SK-N-SH (cell line): Measurements from ENCODE around the gene IKZF2. TPM values are rescaled to one million over a fixed set of nuclear protein-coding genes. Genes with fewer than 3 reads are reported as not detected.

ENCODE experiments used
- CTCF ChIA-PET: fragments of 300-600, 350-600 bp; formaldehyde crosslinking; extraction: SDS; loops from one replicate; lab custom pipeline; 2021; lab: Yijun Ruan, JAX
- POLR2A ChIA-PET: fragments of 350-600 bp; sonication (Branson Sonifier 250); formaldehyde crosslinking; extraction: SDS; loops from one replicate; lab custom pipeline; 2020; ENCODE audit warnings: antibody characterized with exemption, inconsistent platforms; lab: Yijun Ruan, JAX
- DNase-seq: peaks from one replicate; pipeline ENCODE4 v3.0.0; 2012
- H2AFZ ChIP-seq: fragments of 200-600 bp; sonication (generic); 2 replicates; pipeline ENCODE4 v1.8.1; 2016; ENCODE audit warnings: antibody characterized with exemption, mild to moderate bottlenecking, low read depth
- H3F3A ChIP-seq: fragments of 200-600 bp; sonication (generic); replicated peaks from 2 replicates; pipeline ENCODE3; 2016; ENCODE audit warnings: antibody characterized with exemption, mild to moderate bottlenecking; ENCODE audit not compliant: insufficient read depth
- H3K27ac ChIP-seq, 2 experiments: fragments of 200-500 bp in 1 of 2; fragments of 200-600 bp in 1 of 2; sonication (Bioruptor generic) in 1 of 2; sonication (generic), shearing (Covaris generic) in 1 of 2; 2 replicates each; pipeline versions ENCODE4 v1.5.1 to v1.6.1; 2014 to 2016; ENCODE audit warnings: low read depth in 2 of 2, inconsistent platforms in 1 of 2, low read length in 1 of 2, mild to moderate bottlenecking in 1 of 2, mixed read lengths in 1 of 2
- H3K27me3 ChIP-seq: fragments of 200-600 bp; sonication (generic), shearing (Covaris generic); 2 replicates; pipeline ENCODE4 v1.6.1; 2016; ENCODE audit warnings: mixed run types; ENCODE audit not compliant: insufficient read depth
- H3K36me3 ChIP-seq, 2 experiments: fragments of 200-500 bp in 1 of 2; fragments of 200-600 bp in 1 of 2; sonication (Bioruptor generic) in 1 of 2; sonication (generic) in 1 of 2; replicated peaks in 1 of 2; 2 replicates each; pipeline versions ENCODE3 to v1.5.1; 2014 to 2016; ENCODE audit warnings: low read length in 1 of 2, mild to moderate bottlenecking in 1 of 2; ENCODE audit not compliant: insufficient read depth in 2 of 2, control insufficient read depth in 1 of 2
- H3K4me1 ChIP-seq, 2 experiments: fragments of 200-500 bp in 1 of 2; fragments of 200-600 bp in 1 of 2; sonication (Bioruptor generic) in 1 of 2; sonication (generic), shearing (Covaris generic) in 1 of 2; 2 replicates each; pipeline versions ENCODE4 v1.5.1 to v1.6.1; 2014 to 2016; ENCODE audit warnings: low read depth in 1 of 2, low read length in 1 of 2, mixed run types in 1 of 2; ENCODE audit not compliant: insufficient read depth in 2 of 2, control insufficient read depth in 1 of 2
- H3K4me2 ChIP-seq: fragments of 200-600 bp; sonication (generic), shearing (Covaris generic); 2 replicates; pipeline ENCODE4 v1.6.1; 2017; ENCODE audit warnings: mixed run types
- H3K4me3 ChIP-seq, 2 experiments: fragments of 200-500 bp in 1 of 2; fragments of 200-600 bp in 1 of 2; sonication (Bioruptor generic) in 1 of 2; sonication (generic), shearing (Covaris generic) in 1 of 2; 2 replicates each; pipeline versions ENCODE4 v1.5.1 to v1.8.1; 2014 to 2016; ENCODE audit warnings: low read depth in 2 of 2, inconsistent platforms in 1 of 2, low read length in 1 of 2, mild to moderate bottlenecking in 1 of 2, mixed read lengths in 1 of 2, moderate library complexity in 1 of 2
- H3K79me2 ChIP-seq: fragments of 200-600 bp; sonication (generic); 2 replicates; pipeline ENCODE4 v1.8.1; 2017; ENCODE audit warnings: mild to moderate bottlenecking; ENCODE audit not compliant: insufficient read depth
- H3K9ac ChIP-seq: fragments of 200-600 bp; sonication (generic); 2 replicates; pipeline ENCODE4 v1.6.1; 2017; ENCODE audit warnings: mixed run types
- H3K9me2 ChIP-seq: fragments of 200-600 bp; sonication (generic); 2 replicates; pipeline ENCODE4 v1.6.1; 2017; ENCODE audit warnings: mixed run types
- H3K9me3 ChIP-seq: fragments of 200-600 bp; sonication (generic); 2 replicates; pipeline ENCODE4 v1.6.1; 2017; ENCODE audit warnings: mixed run types, mild to moderate bottlenecking, moderate library complexity
- H4K20me1 ChIP-seq: fragments of 200-600 bp; sonication (generic); 2 replicates; pipeline ENCODE4 v1.6.1; 2017; ENCODE audit warnings: mild to moderate bottlenecking, mixed run types; ENCODE audit not compliant: insufficient read depth
- ELF1 ChIP-seq: IDR thresholded peaks from 2 replicates; pipeline ENCODE4 v1.4.0; 2012
- FOSL2 ChIP-seq: IDR thresholded peaks from 2 replicates; pipeline ENCODE4 v1.4.0; 2012; ENCODE audit warnings: low read depth, mild to moderate bottlenecking, moderate library complexity, borderline replicate concordance
- FOXM1 ChIP-seq: IDR thresholded peaks from 2 replicates; pipeline ENCODE4 v1.4.0; 2012; ENCODE audit warnings: low read depth, mild to moderate bottlenecking
- MEF2A ChIP-seq: IDR thresholded peaks from 2 replicates; pipeline ENCODE4 v1.4.0; 2012; ENCODE audit warnings: low read depth, borderline replicate concordance
- MXI1 ChIP-seq: IDR thresholded peaks from 2 replicates; pipeline ENCODE4 v1.6.1; 2012; ENCODE audit warnings: mild to moderate bottlenecking, low read depth, low read length, improper control_type of control experiment
- NFIC ChIP-seq: IDR thresholded peaks from 2 replicates; pipeline ENCODE4 v1.4.0; 2012; ENCODE audit warnings: borderline replicate concordance
- NRF1 ChIP-seq: IDR thresholded peaks from 2 replicates; pipeline ENCODE4 v1.6.1; 2012; ENCODE audit warnings: low read depth, mild to moderate bottlenecking, low read length
- POLR2AphosphoS5 ChIP-seq: IDR thresholded peaks from 2 replicates; pipeline ENCODE4 v1.6.1; 2012; ENCODE audit warnings: low read depth, low read length
- WGBS: methylation state at CpG from one replicate; pipeline ENCODE4 v1.1.6; 2017; ENCODE audit warnings: low lambda C conversion rate; 5-methylcytosine and 5-hydroxymethylcytosine counted together
- polyA plus RNA-seq, 3 experiments: library from polyadenylated mRNA; depleted of rRNA; stranded (reverse); fragments of >200 nt; gene quantifications; 2 replicates each; pipeline ENCODE4 v1.2.3, GENCODE V29; 2012
- TF ChIP-seq, protein P1 (sequence below): IDR thresholded peaks from 2 replicates; pipeline ENCODE4 v1.6.1; 2012; ENCODE audit warnings: mild to moderate bottlenecking, low read depth, low read length, moderate library complexity
- TF ChIP-seq, protein P2 (sequence below): fragments of 150-350 bp; IDR thresholded peaks from 2 replicates; pipeline ENCODE4 v1.6.1; 2017; ENCODE audit warnings: antibody characterized with exemption, low read length, low read depth, borderline replicate concordance
- TF ChIP-seq, protein P3 (sequence below): IDR thresholded peaks from 2 replicates; pipeline ENCODE4 v1.4.0; 2012; ENCODE audit warnings: low read depth, borderline replicate concordance

IKZF2 gene
- polyA plus RNA-seq, 1 of the 3 experiments (the other 2 are of a cell fraction), result 1.3 TPM

DNA sequence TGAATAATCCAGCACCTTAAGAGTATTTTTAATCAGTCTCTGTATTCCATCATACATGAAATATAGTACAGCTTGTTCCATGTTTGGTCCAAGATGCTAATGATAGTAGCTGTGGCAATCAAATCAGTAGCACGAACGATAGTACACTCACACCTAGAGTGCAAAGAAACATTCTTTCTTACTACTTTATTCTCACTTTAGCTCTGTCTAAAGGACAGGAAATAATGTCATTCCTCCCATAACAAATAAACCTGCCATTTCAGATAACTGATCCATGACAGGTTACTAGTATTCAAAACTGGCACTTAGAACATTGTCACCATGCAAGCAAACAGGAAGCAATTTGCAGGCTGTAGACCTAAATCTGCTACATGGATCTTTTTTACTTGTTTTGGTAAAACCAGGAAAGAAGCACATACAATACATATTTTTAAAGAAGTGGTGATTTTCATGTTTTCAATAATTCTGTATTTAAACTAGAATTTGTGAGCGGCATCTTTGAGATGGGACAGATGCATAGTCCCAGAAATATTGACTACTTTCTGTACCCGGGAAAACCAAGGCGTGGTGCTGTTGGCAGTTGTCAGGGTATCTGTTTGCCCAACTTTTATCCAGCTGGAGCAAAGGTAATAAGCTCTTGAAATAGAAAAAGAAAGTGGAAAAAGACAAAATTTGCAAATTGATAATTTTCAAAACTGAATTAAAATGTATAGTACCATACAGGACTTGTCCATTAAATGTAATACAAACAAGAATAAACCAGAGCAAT lies 49.5 kb downstream of the IKZF2 start:
- Histone ChIP-seq H3K4me2 (no peak overlapping the region), H3K4me1 (peaks cover 0 to 7% of the 10 kb centered on the region in 2 experiments; a peak in 1 of 4 replicates), H3K27me3 (no peaks in the 10 kb centered on the region), H3K4me3 (no peak overlapping the region), H3K9me3 (no peaks in the 10 kb centered on the region), H3K9me2 (no peaks in the 10 kb centered on the region), H3K27ac (no peak overlapping the region), H4K20me1 (no peaks in the 10 kb centered on the region), H2AFZ (no peak overlapping the region), H3K9ac (no peak overlapping the region), H3K36me3 (no peaks in the 10 kb centered on the region), H3K79me2 (no peaks in the 10 kb centered on the region; the same call in 1 of the 2 replicates), H3F3A (no peaks in the 10 kb centered on the region)
- no peak for DNase-seq
- ChIA-PET POLR2A (no interaction called here), CTCF (interaction anchor here (0.7 to 0.9 kb wide), 2 partner anchors 60 to 74 kb away, joined by 3 read pairs; no protein-coding TSS in a partner anchor)
- TF ChIP-seq POLR2AphosphoS5 (no peak), NRF1 (no peak), MEF2A (no peak), FOSL2 (no peak), FOXM1 (no peak), NFIC (no peak), ELF1 (no peak), MXI1 (no peak)
- TF ChIP-seq, protein P1, sequence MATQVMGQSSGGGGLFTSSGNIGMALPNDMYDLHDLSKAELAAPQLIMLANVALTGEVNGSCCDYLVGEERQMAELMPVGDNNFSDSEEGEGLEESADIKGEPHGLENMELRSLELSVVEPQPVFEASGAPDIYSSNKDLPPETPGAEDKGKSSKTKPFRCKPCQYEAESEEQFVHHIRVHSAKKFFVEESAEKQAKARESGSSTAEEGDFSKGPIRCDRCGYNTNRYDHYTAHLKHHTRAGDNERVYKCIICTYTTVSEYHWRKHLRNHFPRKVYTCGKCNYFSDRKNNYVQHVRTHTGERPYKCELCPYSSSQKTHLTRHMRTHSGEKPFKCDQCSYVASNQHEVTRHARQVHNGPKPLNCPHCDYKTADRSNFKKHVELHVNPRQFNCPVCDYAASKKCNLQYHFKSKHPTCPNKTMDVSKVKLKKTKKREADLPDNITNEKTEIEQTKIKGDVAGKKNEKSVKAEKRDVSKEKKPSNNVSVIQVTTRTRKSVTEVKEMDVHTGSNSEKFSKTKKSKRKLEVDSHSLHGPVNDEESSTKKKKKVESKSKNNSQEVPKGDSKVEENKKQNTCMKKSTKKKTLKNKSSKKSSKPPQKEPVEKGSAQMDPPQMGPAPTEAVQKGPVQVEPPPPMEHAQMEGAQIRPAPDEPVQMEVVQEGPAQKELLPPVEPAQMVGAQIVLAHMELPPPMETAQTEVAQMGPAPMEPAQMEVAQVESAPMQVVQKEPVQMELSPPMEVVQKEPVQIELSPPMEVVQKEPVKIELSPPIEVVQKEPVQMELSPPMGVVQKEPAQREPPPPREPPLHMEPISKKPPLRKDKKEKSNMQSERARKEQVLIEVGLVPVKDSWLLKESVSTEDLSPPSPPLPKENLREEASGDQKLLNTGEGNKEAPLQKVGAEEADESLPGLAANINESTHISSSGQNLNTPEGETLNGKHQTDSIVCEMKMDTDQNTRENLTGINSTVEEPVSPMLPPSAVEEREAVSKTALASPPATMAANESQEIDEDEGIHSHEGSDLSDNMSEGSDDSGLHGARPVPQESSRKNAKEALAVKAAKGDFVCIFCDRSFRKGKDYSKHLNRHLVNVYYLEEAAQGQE, result no peak
- TF ChIP-seq, protein P2, sequence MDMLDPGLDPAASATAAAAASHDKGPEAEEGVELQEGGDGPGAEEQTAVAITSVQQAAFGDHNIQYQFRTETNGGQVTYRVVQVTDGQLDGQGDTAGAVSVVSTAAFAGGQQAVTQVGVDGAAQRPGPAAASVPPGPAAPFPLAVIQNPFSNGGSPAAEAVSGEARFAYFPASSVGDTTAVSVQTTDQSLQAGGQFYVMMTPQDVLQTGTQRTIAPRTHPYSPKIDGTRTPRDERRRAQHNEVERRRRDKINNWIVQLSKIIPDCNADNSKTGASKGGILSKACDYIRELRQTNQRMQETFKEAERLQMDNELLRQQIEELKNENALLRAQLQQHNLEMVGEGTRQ, result no peak
- TF ChIP-seq, protein P3, sequence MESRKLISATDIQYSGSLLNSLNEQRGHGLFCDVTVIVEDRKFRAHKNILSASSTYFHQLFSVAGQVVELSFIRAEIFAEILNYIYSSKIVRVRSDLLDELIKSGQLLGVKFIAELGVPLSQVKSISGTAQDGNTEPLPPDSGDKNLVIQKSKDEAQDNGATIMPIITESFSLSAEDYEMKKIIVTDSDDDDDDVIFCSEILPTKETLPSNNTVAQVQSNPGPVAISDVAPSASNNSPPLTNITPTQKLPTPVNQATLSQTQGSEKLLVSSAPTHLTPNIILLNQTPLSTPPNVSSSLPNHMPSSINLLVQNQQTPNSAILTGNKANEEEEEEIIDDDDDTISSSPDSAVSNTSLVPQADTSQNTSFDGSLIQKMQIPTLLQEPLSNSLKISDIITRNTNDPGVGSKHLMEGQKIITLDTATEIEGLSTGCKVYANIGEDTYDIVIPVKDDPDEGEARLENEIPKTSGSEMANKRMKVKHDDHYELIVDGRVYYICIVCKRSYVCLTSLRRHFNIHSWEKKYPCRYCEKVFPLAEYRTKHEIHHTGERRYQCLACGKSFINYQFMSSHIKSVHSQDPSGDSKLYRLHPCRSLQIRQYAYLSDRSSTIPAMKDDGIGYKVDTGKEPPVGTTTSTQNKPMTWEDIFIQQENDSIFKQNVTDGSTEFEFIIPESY, result no peak
- 89% methylated on average over 5 of the region's 5 CpGs for WGBS
